ENCODE measurements around the gene GGTLC3.
"Not testable (repeated sequence)": the region's sequence is repeated elsewhere in the genome, so short reads cannot be mapped to it uniquely, and the experiment has no call there.

DNA sequence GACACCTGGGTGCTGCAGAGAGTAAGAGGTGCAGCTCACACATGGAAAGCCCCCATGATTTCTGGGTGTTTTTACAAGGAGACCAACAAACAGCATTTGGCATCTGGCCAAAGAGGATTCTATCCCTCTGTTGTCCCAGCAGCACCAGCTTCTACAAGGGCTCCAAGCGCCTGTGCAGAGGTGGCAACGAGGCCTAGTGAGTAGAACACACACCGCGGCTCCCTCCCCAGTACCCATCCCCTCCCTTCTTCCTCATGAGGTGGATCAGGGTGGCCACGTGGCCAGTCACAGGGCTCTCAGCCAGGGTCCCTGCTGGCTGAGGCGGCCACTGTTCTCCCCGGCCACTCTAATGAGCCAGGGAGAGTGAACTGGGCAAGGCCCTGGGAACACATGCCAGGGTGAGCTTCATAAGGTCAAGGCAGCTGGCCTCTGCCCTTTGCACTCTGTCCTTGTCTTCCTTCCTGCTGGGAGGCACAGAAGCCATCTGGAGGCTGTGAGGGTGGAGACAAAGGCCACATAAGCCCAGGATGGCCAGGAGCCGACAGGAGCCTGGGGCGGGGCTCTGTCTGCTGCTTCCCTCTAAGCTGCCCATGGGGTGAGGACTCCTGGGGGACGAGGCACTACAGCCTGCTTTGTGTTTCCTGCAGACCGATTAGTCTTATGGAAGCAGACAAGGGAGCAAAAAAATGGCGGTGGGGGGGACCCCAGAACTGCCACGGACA, 31.7 kb upstream of the GGTLC3 start:
- TF ChIP-seq, protein P1, sequence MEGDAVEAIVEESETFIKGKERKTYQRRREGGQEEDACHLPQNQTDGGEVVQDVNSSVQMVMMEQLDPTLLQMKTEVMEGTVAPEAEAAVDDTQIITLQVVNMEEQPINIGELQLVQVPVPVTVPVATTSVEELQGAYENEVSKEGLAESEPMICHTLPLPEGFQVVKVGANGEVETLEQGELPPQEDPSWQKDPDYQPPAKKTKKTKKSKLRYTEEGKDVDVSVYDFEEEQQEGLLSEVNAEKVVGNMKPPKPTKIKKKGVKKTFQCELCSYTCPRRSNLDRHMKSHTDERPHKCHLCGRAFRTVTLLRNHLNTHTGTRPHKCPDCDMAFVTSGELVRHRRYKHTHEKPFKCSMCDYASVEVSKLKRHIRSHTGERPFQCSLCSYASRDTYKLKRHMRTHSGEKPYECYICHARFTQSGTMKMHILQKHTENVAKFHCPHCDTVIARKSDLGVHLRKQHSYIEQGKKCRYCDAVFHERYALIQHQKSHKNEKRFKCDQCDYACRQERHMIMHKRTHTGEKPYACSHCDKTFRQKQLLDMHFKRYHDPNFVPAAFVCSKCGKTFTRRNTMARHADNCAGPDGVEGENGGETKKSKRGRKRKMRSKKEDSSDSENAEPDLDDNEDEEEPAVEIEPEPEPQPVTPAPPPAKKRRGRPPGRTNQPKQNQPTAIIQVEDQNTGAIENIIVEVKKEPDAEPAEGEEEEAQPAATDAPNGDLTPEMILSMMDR (IDR thresholded peaks at IDR 0.05; ENCODE audit: low read length) = not testable (repeated sequence)
- not testable (repeated sequence) for TF ChIP-seq EZH2 (optimal IDR thresholded peaks at IDR 0.05; ENCODE audit: low read depth, low read length); EZH2phosphoT487 (IDR thresholded peaks at IDR 0.05; ENCODE audit: low read length)
